ENCODE results near the gene PCGF3.

Gene PCGF3

GRCh38 chr4:674172-675035, 31.2 kb upstream of the PCGF3 start, which contains the start of the genes ATP5ME and MYL5:
TSS of gene ATP5ME (minus strand) at chr4:674276. CDS start at chr4:674247, 29 bp downstream.
TSS of gene MYL5 (plus strand) at chr4:674542. CDS start at chr4:678027, 3,485 bp downstream.
- Histone ChIP-seq H3K9ac (peak within 1 kb of the TSS; percentile 66; the same call in 1 of the 2 replicates), H3K4me1 (ENCODE audit: low read depth, poor library complexity, severe bottlenecking) (peaks cover 3% of the 10 kb centered on the region), H3K27ac (peak within 1 kb of the TSS; percentile 55), H2AFZ (ENCODE audit: low read depth) (peak within 1 kb of the TSS; percentile 76), H4K20me1 (ENCODE audit: insufficient read depth) (no peaks in the 10 kb centered on the region), H3K36me3 (ENCODE audit: insufficient read depth) (no peaks in the 10 kb centered on the region), H3K4me3 (IDR thresholded peaks at IDR 0.05; ENCODE audit: insufficient read depth, low read depth, low read length) (no peak within 1 kb of the TSS), H3K27me3 (ENCODE audit: insufficient read depth, low read depth) (no peaks in the 10 kb centered on the region), H3K4me2 (peak within 1 kb of the TSS; percentile 48; the same call in 1 of the 2 replicates), H3K79me2 (ENCODE audit: insufficient read depth, low read depth) (no peaks in the 10 kb centered on the region)
- TF ChIP-seq CTCF (conservative IDR thresholded peaks at IDR 0.05; ENCODE audit: low read depth, low read length) = peak; percentile 64

DNA sequence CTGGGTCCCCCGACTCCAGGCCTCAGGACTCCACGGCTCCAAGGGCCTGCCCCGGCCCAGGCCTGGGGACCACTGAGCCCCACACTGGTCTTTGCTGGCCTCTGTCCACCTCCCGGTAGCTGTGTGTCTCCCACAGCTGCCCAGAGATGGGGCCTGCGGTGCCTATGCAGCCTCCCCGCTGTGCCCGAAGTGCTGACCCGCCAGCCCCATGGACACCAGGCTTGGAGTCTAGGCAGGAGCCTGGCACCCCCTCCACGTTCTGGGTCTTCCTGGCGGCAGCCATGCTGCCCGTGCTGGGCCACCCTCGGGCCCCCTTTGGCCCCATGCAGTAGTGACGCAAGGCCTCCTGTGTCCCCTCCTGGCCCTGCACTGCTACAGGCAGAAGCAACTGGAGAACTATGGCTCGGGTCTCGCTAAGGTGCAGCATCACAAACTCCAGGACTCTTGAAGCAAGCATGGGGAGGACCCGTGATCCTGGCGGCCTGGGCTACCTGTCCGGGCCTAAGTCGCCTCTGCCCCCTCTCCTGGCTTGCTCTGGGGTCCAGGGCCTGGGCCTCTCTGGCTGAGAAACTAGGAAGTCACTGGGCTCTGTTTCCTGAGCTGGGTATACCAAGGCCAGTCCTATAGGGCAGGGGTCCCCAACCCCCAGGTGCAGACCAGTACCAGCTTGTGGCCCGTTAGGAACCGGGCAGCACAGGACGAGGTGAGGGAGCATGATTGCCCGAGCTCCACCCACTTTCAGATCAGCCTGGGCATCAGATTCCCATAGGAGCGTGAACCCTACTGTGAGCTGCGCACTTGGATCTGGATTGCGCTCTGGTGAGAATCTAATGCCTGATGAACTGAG, 30.4 kb upstream of the PCGF3 start:
- H3K9ac ChIP-seq = no peak overlapping the region; the same call in 1 of the 2 replicates
- H3K4me1 ChIP-seq (ENCODE audit: low read depth, poor library complexity, severe bottlenecking) = peaks cover 3% of the 10 kb centered on the region
- no peak for TF ChIP-seq CTCF (conservative IDR thresholded peaks at IDR 0.05; ENCODE audit: low read depth, low read length)
- H3K79me2 ChIP-seq (ENCODE audit: insufficient read depth, low read depth) = no peaks in the 10 kb centered on the region
- no peaks in the 10 kb centered on the region for H3K27me3 ChIP-seq (ENCODE audit: insufficient read depth, low read depth)
- H3K4me3 ChIP-seq (IDR thresholded peaks at IDR 0.05; ENCODE audit: insufficient read depth, low read depth, low read length) = no peak overlapping the region
- no peaks in the 10 kb centered on the region for H4K20me1 ChIP-seq (ENCODE audit: insufficient read depth)
- H3K4me2 ChIP-seq = no peak overlapping the region; the same call in 1 of the 2 replicates
- no peaks in the 10 kb centered on the region for H3K36me3 ChIP-seq (ENCODE audit: insufficient read depth)
- H3K27ac ChIP-seq = 0 out of 2 replicates have a peak overlapping the region, but pooled peaks have one; percentile 15
- H2AFZ ChIP-seq (ENCODE audit: low read depth) = no peak overlapping the region

GRCh38 chr4:675980-676870, 29.4 kb upstream of the PCGF3 start:
- Histone ChIP-seq H3K4me1 (ENCODE audit: low read depth, poor library complexity, severe bottlenecking) (peaks cover 3% of the 10 kb centered on the region), H3K27ac (peak overlapping the region; percentile 15; the same call in 1 of the 2 replicates), H3K4me3 (IDR thresholded peaks at IDR 0.05; ENCODE audit: insufficient read depth, low read depth, low read length) (no peak overlapping the region), H3K79me2 (ENCODE audit: insufficient read depth, low read depth) (no peaks in the 10 kb centered on the region), H4K20me1 (ENCODE audit: insufficient read depth) (no peaks in the 10 kb centered on the region), H3K27me3 (ENCODE audit: insufficient read depth, low read depth) (no peaks in the 10 kb centered on the region), H3K9ac (no peak overlapping the region), H3K4me2 (no peak overlapping the region; the same call in 1 of the 2 replicates), H2AFZ (ENCODE audit: low read depth) (no peak overlapping the region), H3K36me3 (ENCODE audit: insufficient read depth) (no peaks in the 10 kb centered on the region)
- no peak for TF ChIP-seq CTCF (conservative IDR thresholded peaks at IDR 0.05; ENCODE audit: low read depth, low read length)

DNA sequence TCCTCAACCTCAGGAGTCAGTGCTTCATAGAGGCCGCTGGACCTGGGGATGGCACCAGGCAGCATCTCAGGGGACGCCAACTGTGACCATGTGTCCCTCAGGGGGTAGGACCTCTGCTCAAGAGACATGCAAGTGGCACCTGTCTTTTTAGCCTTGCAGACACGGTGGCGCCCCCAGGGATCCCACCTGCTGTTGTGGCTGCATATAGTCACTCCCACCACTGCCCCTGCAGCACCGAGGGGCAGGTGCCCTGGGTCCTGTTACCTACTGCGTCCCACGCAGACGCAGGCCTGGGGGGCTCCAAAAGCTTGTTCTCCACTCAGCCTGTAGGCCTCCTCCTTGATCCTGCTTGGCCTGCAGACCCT, 28.8 kb upstream of the PCGF3 start:
- H3K4me3 ChIP-seq (IDR thresholded peaks at IDR 0.05; ENCODE audit: insufficient read depth, low read depth, low read length) = no peak overlapping the region
- H3K4me2 ChIP-seq = no peak overlapping the region
- H3K4me1 ChIP-seq (ENCODE audit: low read depth, poor library complexity, severe bottlenecking) = peaks cover 3% of the 10 kb centered on the region

More for the DNA sequence above, 28.8 kb upstream of the PCGF3 start:
- Histone ChIP-seq H3K36me3 (ENCODE audit: insufficient read depth) (no peaks in the 10 kb centered on the region), H3K27ac (no peak overlapping the region), H3K79me2 (ENCODE audit: insufficient read depth, low read depth) (no peaks in the 10 kb centered on the region), H4K20me1 (ENCODE audit: insufficient read depth) (no peaks in the 10 kb centered on the region), H3K9ac (no peak overlapping the region), H3K27me3 (ENCODE audit: insufficient read depth, low read depth) (no peaks in the 10 kb centered on the region), H2AFZ (ENCODE audit: low read depth) (no peak overlapping the region)
- no peak for TF ChIP-seq CTCF (conservative IDR thresholded peaks at IDR 0.05; ENCODE audit: low read depth, low read length)

Data from KMS-11 (cell line).